Measurements from ENCODE around the gene HMCN2.

Gene HMCN2

DNA sequence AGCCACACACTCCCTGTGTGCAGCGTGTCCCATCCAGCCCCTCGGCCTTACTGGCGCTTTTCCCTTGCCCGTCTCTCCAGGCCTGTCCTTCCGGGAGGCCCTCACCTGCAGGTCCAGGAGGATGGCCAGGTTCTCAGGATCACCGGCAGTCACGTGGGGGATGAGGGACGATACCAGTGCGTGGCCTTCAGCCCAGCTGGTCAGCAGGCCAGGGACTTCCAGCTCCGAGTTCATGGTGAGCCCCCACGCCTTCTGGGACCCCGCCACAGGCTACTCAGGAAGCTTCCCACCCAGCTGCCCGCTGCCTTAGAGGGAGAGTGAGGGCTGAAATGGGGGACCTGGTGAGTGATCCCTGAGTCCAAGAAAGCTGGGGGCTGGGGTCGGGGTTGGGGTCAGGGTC lies 85.8 kb downstream of the HMCN2 start:
- DNase-seq: no peak

DNA sequence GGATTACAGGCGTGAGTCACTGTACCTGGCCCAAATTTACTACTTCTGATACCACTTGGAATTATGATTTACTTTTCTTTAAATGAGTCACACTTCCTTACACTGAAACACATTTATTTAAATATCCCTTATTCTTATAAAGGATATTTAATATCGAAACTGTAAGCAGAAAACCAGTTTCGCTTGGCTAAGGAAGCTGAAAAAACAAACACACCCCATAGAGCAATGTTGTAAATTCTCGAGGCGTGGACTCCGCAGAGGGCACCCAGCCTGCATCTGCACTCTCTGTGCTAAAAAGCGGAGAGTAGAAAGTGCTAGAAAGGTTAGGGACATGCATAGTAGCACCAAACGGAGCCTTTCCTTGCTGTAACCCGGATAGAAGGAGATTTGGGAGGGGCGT lies 86.5 kb downstream of the HMCN2 start:
- DNase-seq: no peak

DNA sequence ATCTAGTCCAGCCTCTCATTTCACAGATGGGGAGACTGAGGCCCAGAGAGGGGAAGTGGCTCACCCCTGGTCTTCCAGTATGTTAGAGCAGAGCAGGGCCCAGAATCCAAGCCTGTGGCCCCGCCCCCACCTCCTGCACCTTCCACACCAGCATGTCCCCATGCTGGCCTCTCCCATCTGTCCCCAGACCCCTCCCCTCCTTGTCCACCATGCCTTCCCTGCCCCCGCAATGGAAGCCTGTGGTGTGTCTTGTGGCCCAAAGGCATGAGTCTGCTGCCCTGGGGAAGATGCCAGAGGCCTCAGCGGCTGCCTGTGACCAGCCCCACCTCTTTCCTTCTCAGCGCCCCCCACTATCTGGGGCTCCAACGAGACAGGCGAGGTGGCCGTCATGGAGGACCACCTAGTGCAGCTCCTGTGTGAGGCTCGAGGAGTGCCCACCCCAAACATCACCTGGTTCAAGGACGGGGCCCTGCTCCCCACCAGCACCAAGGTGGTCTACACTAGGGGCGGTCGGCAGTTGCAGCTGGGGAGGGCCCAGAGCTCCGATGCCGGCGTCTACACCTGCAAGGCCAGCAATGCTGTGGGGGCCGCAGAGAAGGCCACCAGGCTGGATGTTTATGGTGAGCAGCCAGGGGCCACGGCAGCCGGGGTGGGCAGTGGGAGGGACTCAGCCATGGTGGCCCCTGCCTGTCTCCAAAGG lies 87.2 kb downstream of the HMCN2 start:
- DNase-seq: no peak

DNA sequence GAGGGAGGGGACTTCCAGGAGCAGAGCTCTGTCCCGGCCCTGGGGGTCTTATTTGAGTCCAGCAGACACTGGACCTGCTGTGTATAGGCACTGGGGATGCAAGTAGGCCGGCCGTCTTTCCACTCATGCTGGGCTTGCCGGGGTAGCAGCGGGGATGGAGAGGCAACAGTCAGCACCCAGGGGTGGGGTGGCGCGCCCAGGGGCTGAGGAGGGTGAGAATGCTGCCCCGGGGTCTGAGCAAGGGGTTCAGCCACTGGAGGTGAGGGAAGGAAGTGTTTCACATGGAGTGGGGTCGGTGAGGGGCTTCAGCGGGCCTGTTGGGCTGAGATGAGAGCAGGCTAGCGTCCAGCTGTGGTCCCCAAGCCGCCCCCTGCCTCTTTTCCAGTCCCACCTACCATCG lies 88.8 kb downstream of the HMCN2 start:
- no peak for DNase-seq

DNA sequence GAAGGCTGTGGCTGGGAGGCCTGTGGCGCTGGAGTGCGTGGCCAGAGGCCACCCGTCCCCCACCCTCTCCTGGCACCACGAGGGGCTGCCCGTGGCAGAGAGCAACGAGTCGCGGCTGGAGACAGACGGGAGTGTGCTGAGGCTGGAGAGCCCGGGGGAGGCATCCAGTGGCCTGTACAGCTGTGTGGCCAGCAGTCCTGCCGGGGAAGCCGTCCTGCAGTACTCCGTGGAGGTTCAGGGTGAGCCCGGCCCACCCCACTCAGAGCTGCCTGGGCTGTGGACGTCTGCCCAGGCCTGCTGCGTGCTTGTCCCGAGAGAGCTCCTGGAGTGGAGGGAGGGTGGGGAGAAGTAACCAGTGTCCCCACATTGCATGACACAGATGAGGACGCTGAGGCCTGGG lies 89.2 kb downstream of the HMCN2 start:
- no peak for DNase-seq

DNA sequence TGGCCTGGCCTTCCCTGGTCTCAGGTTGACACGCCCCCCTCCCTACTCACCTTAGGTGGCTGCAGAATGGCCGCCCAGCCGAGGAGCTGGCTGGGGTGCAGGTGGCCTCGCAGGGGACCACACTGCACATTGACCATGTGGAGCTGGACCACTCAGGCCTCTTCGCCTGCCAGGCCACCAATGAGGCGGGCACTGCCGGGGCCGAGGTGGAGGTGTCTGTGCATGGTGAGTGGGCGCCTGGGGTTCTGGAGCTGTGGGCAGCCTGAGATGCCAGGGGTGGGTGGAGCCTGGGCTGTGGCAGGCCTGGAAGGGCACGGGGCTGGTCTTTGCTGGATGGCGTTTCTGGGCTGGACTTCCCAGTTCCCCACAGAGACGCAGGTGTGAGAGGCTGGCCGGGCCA lies 90.5 kb downstream of the HMCN2 start:
- DNase-seq: no peak

DNA sequence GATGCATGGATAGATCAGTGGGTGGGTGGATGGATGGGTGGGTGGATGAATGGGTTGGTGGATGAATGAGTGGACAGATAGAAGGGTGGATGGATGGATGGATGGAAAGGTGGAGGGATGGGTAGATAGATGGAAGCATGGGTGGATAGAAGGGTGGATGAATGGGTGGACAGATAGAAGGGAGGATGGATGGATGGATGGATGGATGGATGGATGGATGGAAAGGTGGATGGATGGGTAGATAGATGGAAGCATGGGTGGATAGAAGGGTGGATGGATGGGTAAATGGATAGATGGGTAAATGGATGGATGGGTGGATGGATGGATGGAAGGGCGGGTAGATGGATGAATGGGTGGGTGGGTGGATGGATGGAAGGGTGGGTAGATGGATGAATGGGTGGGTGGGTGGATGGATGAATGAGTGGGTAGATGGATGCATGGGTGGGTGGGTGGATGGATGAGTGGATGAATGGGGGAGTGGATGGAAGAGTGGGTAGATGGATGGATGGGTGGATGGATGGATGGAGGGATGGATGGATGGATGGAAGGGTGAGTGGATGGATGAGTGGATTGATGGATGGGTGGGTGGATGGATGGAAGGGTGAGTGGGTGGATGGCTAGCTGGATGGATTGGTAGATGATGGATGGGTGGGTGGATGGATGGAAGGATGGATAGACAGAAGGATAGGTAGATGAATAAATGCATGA lies 91.5 kb downstream of the HMCN2 start:
- no peak for DNase-seq

DNA sequence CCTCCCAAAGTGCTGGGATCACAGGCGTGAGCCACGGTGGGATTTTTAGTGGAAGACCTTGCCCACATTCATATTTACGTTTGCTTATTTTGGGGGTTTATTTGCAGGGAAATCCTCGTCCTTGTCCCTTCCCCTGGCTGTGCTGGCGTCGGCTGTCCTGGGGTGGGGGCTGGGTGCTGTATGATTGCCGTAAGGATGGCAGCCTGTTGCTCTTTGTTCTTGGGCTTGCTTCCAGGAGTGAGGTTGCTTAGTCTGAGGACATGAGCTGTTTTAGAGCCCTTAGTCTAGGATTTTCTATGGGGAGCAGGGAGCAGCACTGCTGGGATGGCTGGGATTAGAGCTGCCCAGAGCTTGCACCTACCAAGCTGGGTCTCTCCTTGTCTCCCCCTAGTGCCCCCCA lies 93.4 kb downstream of the HMCN2 start:
- DNase-seq: no peak

DNA sequence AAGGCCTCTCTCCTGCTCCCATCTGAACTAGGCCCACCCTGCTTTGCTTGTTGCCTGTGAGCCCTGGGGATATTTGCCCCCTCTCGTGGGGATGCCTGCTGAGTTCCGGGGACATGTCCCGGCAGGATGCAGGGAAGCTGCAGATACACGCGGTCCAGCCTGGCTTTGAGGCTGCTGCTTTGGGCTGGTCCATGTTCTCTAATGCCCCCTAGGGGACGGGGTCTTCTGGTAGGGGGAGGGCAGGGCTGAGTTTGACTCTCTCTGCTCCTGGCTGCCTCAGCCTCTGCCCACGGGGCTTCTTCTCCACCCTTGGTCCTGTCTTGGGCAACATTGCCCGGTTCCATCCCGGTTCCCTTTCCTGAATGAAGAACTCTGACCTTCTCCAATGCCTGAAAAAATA lies 94.3 kb downstream of the HMCN2 start:
- DNase-seq: no peak

DNA sequence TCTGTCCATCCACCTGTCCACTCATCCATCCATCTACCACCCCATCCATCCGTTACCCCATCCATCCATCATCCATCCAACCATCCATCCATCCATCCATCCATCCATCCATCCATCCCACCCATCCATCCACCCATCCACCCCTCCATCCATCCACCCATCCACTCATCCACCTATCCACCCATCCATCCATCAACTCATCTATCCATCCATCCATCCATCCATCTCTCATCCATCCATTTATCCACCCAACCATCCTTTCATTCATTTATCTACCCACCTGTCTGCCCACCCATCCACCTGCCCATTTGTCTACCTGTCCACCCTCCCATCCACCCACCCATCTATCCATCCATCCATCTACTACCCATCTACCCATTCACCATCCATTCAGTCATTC lies 95.1 kb downstream of the HMCN2 start:
- DNase-seq: no peak

DNA sequence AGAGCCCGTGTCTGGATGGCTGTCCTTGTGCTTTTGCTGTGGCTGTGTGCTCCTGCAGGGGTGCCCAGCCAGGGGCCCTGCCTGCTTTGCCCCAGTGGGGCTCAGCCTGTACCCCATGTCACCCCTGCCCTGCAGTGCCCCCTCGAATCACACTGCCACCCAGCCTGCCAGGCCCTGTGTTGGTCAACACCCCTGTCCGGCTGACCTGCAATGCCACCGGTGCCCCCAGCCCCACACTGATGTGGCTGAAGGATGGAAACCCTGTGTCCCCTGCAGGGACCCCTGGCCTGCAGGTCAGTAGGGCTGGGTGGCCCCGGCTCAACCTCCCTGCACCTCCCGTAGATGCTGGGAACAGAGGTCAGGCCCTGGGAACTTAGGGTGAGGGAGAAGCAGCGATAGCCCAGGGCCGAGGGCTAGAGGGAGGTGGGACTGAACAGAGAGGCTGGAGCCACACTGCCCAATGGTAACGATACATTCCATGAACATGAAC lies 96.4 kb downstream of the HMCN2 start:
- DNase-seq: no peak

DNA sequence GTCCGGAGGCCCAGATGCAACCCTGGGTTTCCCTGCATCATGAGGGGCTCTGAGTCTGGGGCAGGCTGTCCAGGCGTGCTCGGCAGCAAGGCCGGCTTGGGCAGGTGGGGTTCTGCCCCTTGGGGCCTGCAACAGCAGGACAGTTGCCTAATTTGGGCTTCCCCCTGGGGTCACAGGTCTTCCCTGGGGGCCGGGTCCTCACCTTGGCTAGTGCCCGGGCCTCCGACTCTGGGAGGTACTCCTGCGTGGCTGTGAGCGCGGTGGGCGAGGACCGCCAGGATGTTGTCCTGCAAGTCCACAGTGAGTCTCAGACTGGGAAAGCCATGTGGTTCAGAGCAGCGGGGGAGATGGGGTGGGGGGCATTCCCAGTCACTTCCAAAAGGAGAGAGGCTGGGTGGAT lies 97.1 kb downstream of the HMCN2 start:
- no peak for DNase-seq

DNA sequence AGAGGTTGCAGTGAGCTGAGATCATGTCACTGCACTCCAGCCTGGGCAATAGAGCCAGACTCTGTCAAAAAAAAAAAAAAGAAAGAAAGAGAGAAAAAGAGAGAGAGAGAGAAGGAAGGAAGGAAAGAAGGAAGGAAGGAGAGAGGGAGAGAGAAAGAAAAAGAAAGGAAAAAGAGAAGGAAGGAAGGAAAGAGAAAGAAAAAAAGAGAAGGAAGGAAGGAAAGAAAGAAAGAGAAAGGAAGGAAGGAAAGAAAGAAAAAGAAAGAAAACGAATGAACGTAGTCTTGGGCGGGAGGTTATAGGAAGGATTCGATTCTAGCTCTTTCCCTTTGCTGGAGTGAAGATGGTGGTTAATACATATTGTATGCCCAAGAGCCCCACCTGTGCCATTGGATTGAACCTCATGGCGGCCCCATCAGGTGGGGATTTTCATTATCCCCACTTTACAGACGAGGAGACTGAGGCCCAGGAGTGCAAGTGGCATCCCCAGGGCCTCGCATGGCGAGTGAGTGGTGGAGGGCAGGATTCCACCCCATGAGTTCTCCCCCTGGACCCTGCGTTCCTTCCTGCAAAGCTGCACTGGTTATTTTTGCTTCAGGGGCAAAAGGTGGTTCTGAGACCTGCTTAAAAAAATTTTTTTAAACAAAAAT lies 98.3 kb downstream of the HMCN2 start:
- DNase-seq: no peak

DNA sequence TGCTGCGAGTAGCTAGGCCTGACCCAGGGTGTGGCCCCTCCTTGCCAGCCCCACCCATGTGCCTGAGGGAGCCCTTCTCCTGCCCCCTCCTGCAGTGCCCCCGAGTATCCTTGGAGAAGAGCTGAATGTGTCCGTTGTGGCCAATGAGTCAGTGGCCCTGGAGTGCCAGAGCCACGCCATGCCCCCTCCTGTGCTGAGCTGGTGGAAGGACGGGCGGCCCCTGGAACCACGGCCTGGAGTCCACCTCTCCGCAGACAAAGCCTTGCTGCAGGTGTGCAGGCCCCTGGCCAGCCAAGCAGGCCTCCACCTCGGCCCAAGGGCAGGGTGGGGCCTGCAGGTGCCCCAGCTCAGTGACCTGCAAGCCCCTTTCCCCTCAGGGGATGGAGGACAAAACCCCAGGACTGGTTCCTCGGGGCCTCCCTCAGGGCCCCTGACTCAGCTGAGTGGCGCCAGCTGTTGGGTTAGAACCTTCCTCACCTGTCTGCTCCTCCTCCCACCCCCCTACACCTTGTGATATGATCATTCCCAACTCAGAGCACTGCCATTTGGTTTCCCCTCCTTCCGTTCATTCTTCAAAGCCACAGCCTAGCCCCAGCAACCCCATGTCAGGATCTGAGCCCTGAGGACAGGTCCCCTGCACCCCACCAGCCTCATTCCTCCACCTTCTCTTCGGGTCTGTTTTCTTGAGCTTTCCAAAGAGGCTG lies 99.2 kb downstream of the HMCN2 start:
- no peak for DNase-seq

DNA sequence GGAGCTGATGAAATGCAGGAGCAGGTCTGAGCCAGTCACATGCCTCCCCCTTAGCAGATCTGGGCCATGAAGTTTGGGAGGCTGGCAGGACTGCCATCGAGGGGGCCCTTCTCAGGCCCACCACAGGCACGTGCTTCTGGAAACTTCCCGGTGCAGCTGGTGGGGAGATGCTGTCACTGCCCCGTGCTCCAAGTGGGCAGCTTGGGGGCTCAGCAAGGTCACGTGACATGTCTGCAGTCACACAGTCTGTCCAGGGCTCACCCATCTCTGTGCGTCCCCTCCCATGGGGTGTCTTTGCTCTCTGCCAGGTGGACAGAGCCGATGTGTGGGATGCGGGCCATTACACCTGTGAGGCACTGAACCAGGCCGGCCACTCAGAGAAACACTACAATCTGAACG lies 99.8 kb downstream of the HMCN2 start:
- no peak for DNase-seq

DNA sequence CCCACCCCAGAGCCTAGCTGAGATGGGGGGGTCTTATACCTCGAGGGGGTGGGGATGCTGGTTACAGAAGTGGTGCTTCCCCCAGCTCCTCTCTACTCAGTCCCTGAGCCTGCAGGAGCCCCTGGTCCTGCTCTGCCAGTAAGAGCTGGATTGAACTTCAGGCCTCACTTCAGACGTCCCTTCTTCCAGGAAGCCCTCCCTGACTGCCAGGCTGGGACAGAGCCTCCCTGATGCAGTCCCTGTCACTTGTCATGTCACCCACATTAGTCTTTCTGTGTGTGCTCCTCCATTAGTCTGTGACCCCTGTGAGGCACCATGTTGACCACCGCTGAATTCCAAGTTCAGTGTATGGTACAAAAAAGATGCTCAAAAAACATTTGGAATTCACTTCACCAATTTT lies 100.5 kb downstream of the HMCN2 start:
- no peak for DNase-seq

DNA sequence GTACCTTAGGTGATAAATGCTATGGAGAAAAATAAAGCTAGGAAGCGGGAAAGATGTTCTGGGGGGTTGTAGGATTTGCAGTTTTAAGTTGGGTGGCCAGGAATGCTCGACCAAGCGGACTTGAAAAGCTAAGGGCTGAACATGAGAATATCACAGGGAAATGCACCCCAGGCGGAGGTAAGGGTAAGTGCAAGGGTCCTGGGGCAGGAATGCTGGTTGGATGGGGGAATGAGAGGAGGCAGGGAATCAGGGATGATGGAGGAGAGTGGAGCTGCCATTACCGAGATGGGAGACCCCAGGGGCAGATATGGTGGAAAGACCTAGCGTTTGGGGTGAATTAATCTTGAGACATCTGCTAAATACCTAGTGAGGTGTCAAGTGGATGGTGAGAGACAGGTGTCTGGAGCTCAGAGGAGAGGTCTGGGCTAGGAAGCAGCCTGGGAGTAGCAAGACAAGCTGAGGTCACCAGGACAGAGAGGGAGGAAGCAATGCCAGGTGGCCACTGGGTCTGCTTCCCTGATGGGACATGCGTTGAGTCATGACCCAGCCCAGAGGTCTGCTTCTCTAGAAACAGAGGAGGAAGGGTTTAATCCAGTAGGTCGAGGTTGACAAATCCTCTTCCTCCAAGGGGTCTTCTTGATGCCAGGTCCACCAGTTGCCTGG lies 101.5 kb downstream of the HMCN2 start:
- DNase-seq: no peak

DNA sequence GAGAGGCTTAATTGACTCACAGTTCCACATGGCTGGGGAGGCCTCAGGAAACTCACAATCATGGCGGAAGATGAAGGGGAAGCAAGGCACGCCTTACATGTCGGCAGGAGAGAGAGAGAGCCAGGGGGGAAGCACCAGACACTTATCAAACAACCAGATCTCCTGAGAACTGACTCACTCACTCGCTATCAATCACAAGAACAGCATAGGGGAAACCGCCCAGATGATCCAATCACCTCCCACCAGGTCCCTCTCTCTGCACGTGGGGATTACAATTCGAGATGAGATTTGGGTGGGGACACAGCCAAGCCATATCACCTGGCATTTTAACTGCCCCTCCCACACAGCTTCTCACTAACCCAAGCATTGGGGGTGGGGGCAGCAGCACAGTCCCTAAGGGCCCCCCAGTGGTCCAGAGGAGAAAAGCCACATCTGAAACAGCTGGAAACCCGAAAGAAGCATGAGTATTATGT lies 103.1 kb downstream of the HMCN2 start:
- DNase-seq: no peak

DNA sequence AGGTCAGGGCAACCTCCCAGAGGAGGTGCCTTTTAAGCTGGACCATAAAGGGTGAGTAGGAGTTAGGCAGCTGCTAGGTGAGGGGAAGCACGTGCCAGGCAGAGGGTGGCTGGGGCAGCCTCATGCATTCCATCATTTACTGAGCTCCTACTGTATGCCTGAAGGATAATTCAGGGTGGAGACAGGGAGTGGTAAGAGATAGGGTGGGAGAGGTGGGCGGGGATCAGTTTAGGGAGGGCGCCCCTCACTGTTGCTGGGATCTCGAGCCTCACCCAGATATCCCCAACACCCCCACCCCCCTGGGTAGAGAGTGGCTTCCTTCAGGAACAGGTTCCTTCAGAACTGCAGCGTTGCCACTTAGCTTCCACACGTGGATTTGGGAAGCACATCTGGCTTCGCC lies 104.7 kb downstream of the HMCN2 start:
- DNase-seq: no peak

DNA sequence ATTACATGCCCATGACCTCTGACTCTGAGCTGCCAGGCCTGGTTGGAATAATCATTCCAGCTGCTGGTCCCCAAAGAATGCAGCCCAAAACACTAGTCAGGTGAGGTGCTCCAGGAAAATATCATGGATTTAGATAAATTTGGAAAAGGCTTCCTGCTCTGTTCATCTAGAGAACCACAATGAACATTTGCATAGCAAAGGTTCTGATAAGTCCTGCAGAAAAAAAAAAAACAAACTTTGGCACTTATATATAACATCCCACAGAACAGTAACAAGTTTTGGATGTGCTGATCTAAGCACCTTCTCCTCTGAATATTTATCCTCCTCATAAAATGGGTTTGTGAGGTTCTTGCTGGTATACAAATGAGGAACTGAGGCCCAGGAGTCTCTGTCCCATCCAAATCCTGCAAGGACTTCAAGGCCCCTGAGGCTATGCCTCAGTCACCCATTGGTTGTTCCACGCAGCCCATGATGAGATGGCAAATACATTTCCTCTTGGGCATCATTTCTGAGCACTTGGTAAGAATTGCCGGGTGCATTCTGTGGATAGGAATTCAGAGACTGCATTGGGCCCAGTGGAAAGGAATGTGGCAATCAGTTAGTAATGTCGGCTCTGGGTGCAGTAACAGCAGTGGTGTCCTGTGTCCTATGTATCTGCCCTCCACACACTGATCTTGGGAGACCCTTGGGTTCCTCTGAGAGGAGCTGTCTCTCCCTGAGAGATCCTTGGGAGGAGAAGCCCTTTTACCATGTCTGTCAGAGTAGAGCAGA lies 105.8 kb downstream of the HMCN2 start:
- DNase-seq: no peak

DNA sequence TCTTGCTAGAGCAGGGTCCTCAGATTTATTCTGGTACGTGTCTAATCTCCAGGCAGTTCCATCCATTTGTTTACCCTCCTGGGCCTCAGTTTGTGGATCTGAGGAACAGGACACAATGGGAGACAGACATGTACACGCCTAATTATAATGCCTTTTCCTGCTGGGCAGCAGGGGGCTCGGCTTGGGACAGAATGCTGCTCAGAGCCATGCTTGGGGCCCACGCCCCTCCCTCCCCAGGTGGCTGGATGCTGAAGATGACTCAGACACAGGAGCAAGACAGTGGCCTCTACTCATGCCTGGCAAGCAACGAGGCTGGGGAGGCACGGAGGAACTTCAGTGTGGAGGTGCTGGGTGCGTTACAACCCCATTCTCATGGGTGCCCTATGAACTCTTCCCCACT lies 106.5 kb downstream of the HMCN2 start:
- DNase-seq: no peak

DNA sequence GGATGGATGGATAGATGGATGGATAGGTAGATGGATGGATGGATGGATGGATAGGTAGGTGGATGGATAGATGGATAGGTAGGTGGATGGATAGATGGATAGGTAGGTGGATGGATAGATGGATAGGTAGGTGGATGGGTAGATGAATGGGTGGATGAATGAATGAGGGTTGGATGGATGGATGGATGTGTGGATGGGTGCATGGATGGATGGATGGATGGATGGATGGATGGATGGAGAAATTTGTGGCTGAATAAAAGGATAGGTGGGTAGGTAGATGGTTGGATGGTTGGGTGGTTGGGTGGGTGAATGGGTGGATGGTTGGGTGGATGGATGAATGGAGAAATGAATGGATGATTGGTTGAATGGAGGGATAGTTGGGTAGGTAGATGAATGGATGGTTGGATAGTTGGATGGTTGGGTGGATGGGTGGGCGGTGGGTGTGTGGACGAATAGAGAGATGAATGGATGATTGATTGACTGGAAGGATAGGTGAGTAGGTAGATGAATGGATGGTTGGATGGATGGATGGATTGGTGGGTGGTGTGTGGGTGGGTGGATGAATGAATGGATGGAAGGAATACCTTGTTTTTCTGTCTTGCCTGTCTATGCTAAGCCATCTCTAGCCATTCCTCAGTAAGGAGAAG lies 108.2 kb downstream of the HMCN2 start:
- DNase-seq: no peak
